Measurements from ENCODE around the gene MXI1. TPM values are rescaled to one million over a fixed set of nuclear protein-coding genes. Genes with fewer than 3 reads are reported as not detected.

The MXI1 gene
- total and polyA plus RNA-seq, 10 donors = 6.8 to 49.4 (median 19.4) TPM

GRCh38 chr10:110317866-110318850 lies 110.8 kb downstream of the MXI1 start:
- DNase-seq = no peak
- no peak for TF ChIP-seq POLR2A (IDR thresholded peaks at IDR 0.05)
- no peak for TF ChIP-seq POLR2AphosphoS5 (IDR thresholded peaks at IDR 0.05)
- TF ChIP-seq CTCF (IDR thresholded peaks at IDR 0.05 in 8 of 11, conservative IDR thresholded peaks at IDR 0.05 in 3 of 11) = no peak
- no peaks in the 10 kb centered on the region for H3K27me3 ChIP-seq (replicated peaks in 1 of 7)
- H3K4me3 ChIP-seq = no peak overlapping the region
- peaks cover 0 to 24% (median 19%) of the 10 kb centered on the region in 8 donors for H3K9me3 ChIP-seq
- H3K27ac ChIP-seq = no peak overlapping the region
- intact Hi-C loops (cut with DNase I; ENCODE audit: low total_unique reads) = no loop called here
- no peaks in the 10 kb centered on the region for H3K36me3 ChIP-seq
- H3K4me1 ChIP-seq = no peaks in the 10 kb centered on the region
- WGBS, 5 donors = 84 to 93% (median 88%) methylated on average over 15 of the region's 15 CpGs

- H3K9me3 ChIP-seq = peaks cover 0 to 24% (median 19%) of the 10 kb centered on the region in 8 donors
- H3K27me3 ChIP-seq (replicated peaks in 1 of 7) = no peaks in the 10 kb centered on the region
- no peak overlapping the region for H3K4me3 ChIP-seq
- intact Hi-C loops (cut with DNase I; ENCODE audit: low total_unique reads) = no loop called here
- TF ChIP-seq POLR2A (IDR thresholded peaks at IDR 0.05) = no peak
- TF ChIP-seq CTCF (IDR thresholded peaks at IDR 0.05 in 8 of 11, conservative IDR thresholded peaks at IDR 0.05 in 3 of 11) = no peak
- TF ChIP-seq POLR2AphosphoS5 (IDR thresholded peaks at IDR 0.05) = no peak
- WGBS, 5 donors = 84 to 93% (median 87%) methylated on average over 6 of the region's 6 CpGs
- no peak for DNase-seq
- H3K36me3 ChIP-seq = no peaks in the 10 kb centered on the region
- H3K27ac ChIP-seq = no peak overlapping the region
- H3K4me1 ChIP-seq = peaks cover 0 to 6% (median 0%) of the 10 kb centered on the region in 6 donors
Measured at GRCh38 chr10:110321869-110322620, 114.6 kb downstream of the MXI1 start.

GRCh38 chr10:110323503-110323902 lies 116.1 kb downstream of the MXI1 start:
- no peak overlapping the region for H3K4me3 ChIP-seq
- intact Hi-C loops (cut with DNase I; ENCODE audit: low total_unique reads) = no loop called here
- H3K4me1 ChIP-seq = peaks cover 0 to 6% (median 0%) of the 10 kb centered on the region in 6 donors
- H3K27me3 ChIP-seq (replicated peaks in 1 of 7) = no peaks in the 10 kb centered on the region
- H3K36me3 ChIP-seq = no peaks in the 10 kb centered on the region
- DNase-seq = no peak
- H3K9me3 ChIP-seq = peaks cover 0 to 24% (median 19%) of the 10 kb centered on the region in 8 donors
- 82 to 89% (median 84%) methylated on average over 2 of the region's 2 CpGs for WGBS, 5 donors
- TF ChIP-seq CTCF (IDR thresholded peaks at IDR 0.05 in 8 of 11, conservative IDR thresholded peaks at IDR 0.05 in 3 of 11) (no peak), POLR2A (IDR thresholded peaks at IDR 0.05) (no peak), POLR2AphosphoS5 (IDR thresholded peaks at IDR 0.05) (no peak)
- H3K27ac ChIP-seq = no peak overlapping the region
